ENCODE measurements around the gene GNAO1. TPM values are rescaled to one million over a fixed set of nuclear protein-coding genes. Genes with fewer than 3 reads are reported as not detected.

Gene GNAO1
- total and polyA plus RNA-seq, 9 of the 15 experiments (the other 6 are each of a cell fraction or from before 2014, with no cell fraction given) = 0.07 to 0.42 (median 0.08) TPM; not detected in 5

- TF ChIP-seq, protein P1, sequence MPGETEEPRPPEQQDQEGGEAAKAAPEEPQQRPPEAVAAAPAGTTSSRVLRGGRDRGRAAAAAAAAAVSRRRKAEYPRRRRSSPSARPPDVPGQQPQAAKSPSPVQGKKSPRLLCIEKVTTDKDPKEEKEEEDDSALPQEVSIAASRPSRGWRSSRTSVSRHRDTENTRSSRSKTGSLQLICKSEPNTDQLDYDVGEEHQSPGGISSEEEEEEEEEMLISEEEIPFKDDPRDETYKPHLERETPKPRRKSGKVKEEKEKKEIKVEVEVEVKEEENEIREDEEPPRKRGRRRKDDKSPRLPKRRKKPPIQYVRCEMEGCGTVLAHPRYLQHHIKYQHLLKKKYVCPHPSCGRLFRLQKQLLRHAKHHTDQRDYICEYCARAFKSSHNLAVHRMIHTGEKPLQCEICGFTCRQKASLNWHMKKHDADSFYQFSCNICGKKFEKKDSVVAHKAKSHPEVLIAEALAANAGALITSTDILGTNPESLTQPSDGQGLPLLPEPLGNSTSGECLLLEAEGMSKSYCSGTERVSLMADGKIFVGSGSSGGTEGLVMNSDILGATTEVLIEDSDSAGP (CRISPR knock-in tag; IDR thresholded peaks at IDR 0.05) = no peak
- TF ChIP-seq ZNF324 (CRISPR knock-in tag; IDR thresholded peaks at IDR 0.05) = no peak
- no peak for TF ChIP-seq TGIF2 (CRISPR knock-in tag; IDR thresholded peaks at IDR 0.05)
Observed at GRCh38 chr16:56221995-56222394, 30.7 kb downstream of the GNAO1 start (continued).

GRCh38 chr16:56222474-56222997 lies 31.2 kb downstream of the GNAO1 start:
- ATAC-seq = no peak
- no peak overlapping the region for H3K27ac ChIP-seq (ENCODE audit: extremely low read depth, low read depth, low read length)
- no peak for FAIRE-seq
- TF ChIP-seq, protein P2, sequence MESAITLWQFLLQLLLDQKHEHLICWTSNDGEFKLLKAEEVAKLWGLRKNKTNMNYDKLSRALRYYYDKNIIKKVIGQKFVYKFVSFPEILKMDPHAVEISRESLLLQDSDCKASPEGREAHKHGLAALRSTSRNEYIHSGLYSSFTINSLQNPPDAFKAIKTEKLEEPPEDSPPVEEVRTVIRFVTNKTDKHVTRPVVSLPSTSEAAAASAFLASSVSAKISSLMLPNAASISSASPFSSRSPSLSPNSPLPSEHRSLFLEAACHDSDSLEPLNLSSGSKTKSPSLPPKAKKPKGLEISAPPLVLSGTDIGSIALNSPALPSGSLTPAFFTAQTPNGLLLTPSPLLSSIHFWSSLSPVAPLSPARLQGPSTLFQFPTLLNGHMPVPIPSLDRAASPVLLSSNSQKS (CRISPR knock-in tag; IDR thresholded peaks at IDR 0.05) = no peak
- no peak for TF ChIP-seq HNRNPLL (IDR thresholded peaks at IDR 0.05; ENCODE audit: low read depth, low read length, poor library complexity, severe bottlenecking)
- TF ChIP-seq HNRNPH1 (optimal IDR thresholded peaks at IDR 0.05; ENCODE audit: low read depth, low read length) = no peak
- TF ChIP-seq SMARCE1 (IDR thresholded peaks at IDR 0.05) = no peak
- TF ChIP-seq, protein P3, sequence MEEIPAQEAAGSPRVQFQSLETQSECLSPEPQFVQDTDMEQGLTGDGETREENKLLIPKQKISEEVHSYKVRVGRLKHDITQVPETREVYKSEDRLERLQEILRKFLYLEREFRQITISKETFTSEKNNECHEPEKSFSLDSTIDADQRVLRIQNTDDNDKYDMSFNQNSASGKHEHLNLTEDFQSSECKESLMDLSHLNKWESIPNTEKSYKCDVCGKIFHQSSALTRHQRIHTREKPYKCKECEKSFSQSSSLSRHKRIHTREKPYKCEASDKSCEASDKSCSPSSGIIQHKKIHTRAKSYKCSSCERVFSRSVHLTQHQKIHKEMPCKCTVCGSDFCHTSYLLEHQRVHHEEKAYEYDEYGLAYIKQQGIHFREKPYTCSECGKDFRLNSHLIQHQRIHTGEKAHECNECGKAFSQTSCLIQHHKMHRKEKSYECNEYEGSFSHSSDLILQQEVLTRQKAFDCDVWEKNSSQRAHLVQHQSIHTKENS (CRISPR knock-in tag; IDR thresholded peaks at IDR 0.05) = no peak
- TF ChIP-seq ZNF395 (CRISPR knock-in tag; IDR thresholded peaks at IDR 0.05) = no peak
- no peak for TF ChIP-seq AFF4 (CRISPR knock-in tag; IDR thresholded peaks at IDR 0.05)
- TF ChIP-seq NBN (IDR thresholded peaks at IDR 0.05; ENCODE audit: low read depth) = no peak

More at GRCh38 chr16:56222474-56222997, 31.2 kb downstream of the GNAO1 start:
- Histone ChIP-seq H2AFZ (ENCODE audit: low read depth, low read length) (no peak overlapping the region), H3K9me3 (replicated peaks; ENCODE audit: control insufficient read depth, insufficient read depth, low read depth, low read length) (no peaks in the 10 kb centered on the region), H3K4me2 (ENCODE audit: insufficient read depth, low read length) (no peak overlapping the region), H3K9me1 (ENCODE audit: control insufficient read depth, insufficient read depth, low read length) (no peaks in the 10 kb centered on the region), H3K9ac (ENCODE audit: insufficient read depth in 1 of 2, low read depth in 2 of 2, low read length in 2 of 2) (no peak overlapping the region), H3K4me3 (no peak overlapping the region), H3K36me3 (ENCODE audit: control insufficient read depth, insufficient read depth, low read length) (no peaks in the 10 kb centered on the region), H3K79me2 (ENCODE audit: control insufficient read depth, insufficient read depth, low read length) (no peaks in the 10 kb centered on the region), H4K20me1 (replicated peaks; ENCODE audit: control insufficient read depth, insufficient read depth, low read length) (0 out of 2 replicates have a peak, but pooled peaks cover 4% of the 10 kb centered on the region), H3K4me1 (replicated peaks in 1 of 2; ENCODE audit: control insufficient read depth in 2 of 2, insufficient read depth in 2 of 2, low read length in 2 of 2) (no peaks in the 10 kb centered on the region), H3K27me3 (ENCODE audit: control insufficient read depth in 2 of 2, insufficient read depth in 2 of 2, low read length in 2 of 2) (peaks cover 5 to 18% of the 10 kb centered on the region in 2 experiments)
- ChIA-PET POLR2A (interaction anchor here (0.6 to 1.2 kb wide), 3 partner anchors 11 to 108 kb away, joined by 3 read pairs; no protein-coding TSS in a partner anchor), CTCF (ENCODE audit: low intra/inter-chr PET ratio) (no interaction called here)
- in situ Hi-C loops (cut with MboI) (no loop called here), intact Hi-C loops (cut with micrococcal nuclease) (no loop called here)
- no TSS peak for BruUV-seq (replicated peaks)
- no peak for DNase-seq (ENCODE audit: extremely low read depth in 1 of 4, low spot score in 3 of 4)
- 0% methylated on average over 10 of the region's 10 CpGs for WGBS (ENCODE audit: insufficient coverage, low coverage, missing lambda C conversion rate)
